Glutamatergic neuron (in vitro differentiated cells): Measurements from ENCODE around the gene PIMREG. TPM values are rescaled to one million over a fixed set of nuclear protein-coding genes. Genes with fewer than 3 reads are reported as not detected.

Source experiments
- DNase-seq: peaks from one replicate; pipeline ENCODE4 v3.0.0; 2022
- H3K27ac Mint-ChIP-seq: one replicate; pipeline ENCODE4 v1.8.0; 2020; ENCODE audit warnings: mild to moderate bottlenecking, mixed read lengths, inconsistent platforms; ENCODE audit not compliant: unreplicated experiment
- H3K27me3 Mint-ChIP-seq: one replicate; pipeline ENCODE4 v1.8.0; 2020; ENCODE audit warnings: mild to moderate bottlenecking, moderate library complexity, mixed read lengths, inconsistent platforms; ENCODE audit not compliant: unreplicated experiment
- H3K36me3 Mint-ChIP-seq: one replicate; pipeline ENCODE4 v1.8.0; 2020; ENCODE audit warnings: mild to moderate bottlenecking, mixed read lengths, inconsistent platforms; ENCODE audit not compliant: unreplicated experiment
- H3K4me1 Mint-ChIP-seq: one replicate; pipeline ENCODE4 v1.8.0; 2020; ENCODE audit warnings: mild to moderate bottlenecking, low read depth, mixed read lengths, inconsistent platforms; ENCODE audit not compliant: unreplicated experiment
- H3K4me3 Mint-ChIP-seq: one replicate; pipeline ENCODE4 v1.8.0; 2020; ENCODE audit warnings: mild to moderate bottlenecking, mixed read lengths, inconsistent platforms; ENCODE audit not compliant: unreplicated experiment
- H3K9me3 Mint-ChIP-seq: one replicate; pipeline ENCODE4 v1.8.0; 2020; ENCODE audit warnings: mild to moderate bottlenecking, moderate library complexity, mixed read lengths, inconsistent platforms; ENCODE audit not compliant: unreplicated experiment
- total RNA-seq: library from RNA; stranded (reverse); fragmentation: NEBNext Ultra II Directional; extraction: Animal tissue kit (Norgen Biotek cat#: 25700); gene quantifications from one replicate; pipeline ENCODE4 v1.2.1, GENCODE V29; 2021; ENCODE audit not compliant: unreplicated experiment
- TF ChIP-seq, protein P1 (sequence below): fragments of 200-600 bp; sonication (generic); IDR thresholded peaks from one replicate; pipeline ENCODE4 v1.5.0; 2021; ENCODE audit not compliant: partially characterized antibody, unreplicated experiment

The PIMREG gene
- total RNA-seq, 1 donor from 2014 or later, result 28.4 TPM

DNA sequence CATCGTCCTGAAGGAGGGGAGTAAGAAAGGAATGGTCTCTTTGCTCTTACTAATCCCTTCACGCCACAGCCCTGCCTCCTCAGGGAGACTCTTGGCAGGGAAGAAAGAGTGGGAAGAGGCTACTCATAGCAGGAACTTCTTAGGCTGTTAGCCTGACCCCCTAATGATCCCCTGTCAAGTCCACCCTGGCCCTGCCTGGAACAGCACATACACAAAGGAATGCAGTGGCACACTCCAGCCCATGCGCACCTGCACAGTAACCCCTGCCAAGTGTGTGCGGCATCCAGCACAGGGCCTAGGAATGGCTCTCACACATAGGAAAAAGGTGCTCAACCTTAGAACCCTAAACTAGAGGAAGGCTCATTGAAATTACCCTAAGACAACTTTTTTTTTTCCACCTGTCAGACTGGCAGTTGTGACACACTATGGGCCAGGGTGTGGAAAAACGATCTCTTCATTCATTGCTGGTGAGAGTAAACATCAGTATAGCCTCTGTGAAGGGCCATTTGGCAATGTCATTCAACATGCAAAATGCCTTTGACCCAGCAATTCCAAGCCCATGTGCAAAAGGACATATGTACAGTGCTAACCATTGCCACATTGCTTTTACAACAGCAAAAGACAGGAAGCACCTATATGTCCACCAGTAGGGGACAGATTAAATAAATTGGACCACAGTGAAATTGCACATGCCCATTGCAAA is 50.1 kb downstream of the PIMREG start:
- H3K27me3 Mint-ChIP-seq, result peaks cover 12% of the 10 kb centered on the region
- no peaks in the 10 kb centered on the region for H3K36me3 Mint-ChIP-seq
- no peak for DNase-seq
- H3K27ac Mint-ChIP-seq, result no peak overlapping the region
- H3K4me3 Mint-ChIP-seq, result no peak overlapping the region
- peaks cover 14% of the 10 kb centered on the region for H3K9me3 Mint-ChIP-seq
- peaks cover 20% of the 10 kb centered on the region for H3K4me1 Mint-ChIP-seq
- TF ChIP-seq, protein P1, sequence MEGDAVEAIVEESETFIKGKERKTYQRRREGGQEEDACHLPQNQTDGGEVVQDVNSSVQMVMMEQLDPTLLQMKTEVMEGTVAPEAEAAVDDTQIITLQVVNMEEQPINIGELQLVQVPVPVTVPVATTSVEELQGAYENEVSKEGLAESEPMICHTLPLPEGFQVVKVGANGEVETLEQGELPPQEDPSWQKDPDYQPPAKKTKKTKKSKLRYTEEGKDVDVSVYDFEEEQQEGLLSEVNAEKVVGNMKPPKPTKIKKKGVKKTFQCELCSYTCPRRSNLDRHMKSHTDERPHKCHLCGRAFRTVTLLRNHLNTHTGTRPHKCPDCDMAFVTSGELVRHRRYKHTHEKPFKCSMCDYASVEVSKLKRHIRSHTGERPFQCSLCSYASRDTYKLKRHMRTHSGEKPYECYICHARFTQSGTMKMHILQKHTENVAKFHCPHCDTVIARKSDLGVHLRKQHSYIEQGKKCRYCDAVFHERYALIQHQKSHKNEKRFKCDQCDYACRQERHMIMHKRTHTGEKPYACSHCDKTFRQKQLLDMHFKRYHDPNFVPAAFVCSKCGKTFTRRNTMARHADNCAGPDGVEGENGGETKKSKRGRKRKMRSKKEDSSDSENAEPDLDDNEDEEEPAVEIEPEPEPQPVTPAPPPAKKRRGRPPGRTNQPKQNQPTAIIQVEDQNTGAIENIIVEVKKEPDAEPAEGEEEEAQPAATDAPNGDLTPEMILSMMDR, result no peak

DNA sequence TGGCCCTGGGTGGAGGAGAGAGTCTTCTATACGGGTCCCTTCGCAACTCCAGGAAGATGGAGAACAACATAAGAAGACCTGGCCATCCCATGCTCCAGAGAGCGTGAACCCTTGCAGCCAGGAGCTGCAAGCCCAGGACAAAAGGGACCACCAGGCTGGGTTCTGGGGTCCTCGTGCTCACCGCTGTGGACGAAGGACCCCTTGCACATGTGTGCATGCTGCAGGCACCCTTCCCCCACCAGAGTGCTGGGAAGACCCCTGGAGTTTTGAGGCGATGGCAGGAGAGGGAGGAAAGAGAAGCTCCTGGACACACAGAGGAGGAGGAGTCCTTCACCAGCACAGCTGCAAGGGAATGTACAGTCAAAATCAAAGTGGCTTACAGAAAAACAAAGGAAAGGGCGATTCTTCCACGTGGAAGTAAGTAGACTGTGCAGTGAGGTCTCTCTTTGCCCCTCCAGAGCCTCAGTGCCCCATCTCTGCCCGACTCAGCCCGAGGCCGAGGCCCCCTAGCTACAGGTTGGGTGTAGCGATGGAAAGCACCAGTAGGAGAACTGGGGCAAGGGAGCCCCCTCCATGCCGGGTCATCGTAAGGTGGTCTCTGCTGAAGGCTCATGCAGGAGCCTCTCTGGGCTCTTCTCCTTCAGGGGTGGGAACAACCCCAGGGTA is 51.3 kb downstream of the PIMREG start:
- Mint-ChIP-seq H3K36me3 (no peaks in the 10 kb centered on the region), H3K9me3 (peaks cover 14% of the 10 kb centered on the region), H3K27me3 (peaks cover 12% of the 10 kb centered on the region), H3K27ac (no peak overlapping the region), H3K4me3 (no peak overlapping the region), H3K4me1 (peaks cover 20% of the 10 kb centered on the region)
- TF ChIP-seq, protein P1, result peak; percentile 10
- DNase-seq, result no peak

DNA sequence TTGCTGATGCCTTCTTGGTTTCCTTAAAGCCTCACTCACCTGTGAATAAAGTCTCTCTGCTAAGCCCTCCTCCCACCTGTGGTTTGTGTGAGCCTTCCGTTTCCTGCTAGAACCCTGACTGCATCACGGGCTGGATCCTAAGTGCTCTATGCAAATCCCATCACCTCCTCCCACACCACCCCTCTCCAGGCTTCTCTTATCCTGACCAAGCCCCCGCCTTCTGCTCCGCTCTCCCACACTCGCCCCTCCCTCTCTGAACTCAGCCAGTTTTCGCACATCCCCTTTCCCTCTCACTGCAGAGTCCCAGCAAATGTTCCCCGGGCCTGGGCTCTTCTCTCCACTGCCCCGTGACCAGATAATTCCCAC is 51.8 kb downstream of the PIMREG start:
- TF ChIP-seq, protein P1, result no peak
- Mint-ChIP-seq H3K4me1 (peaks cover 20% of the 10 kb centered on the region), H3K4me3 (peak overlapping the region; percentile 71), H3K36me3 (no peaks in the 10 kb centered on the region), H3K27ac (peak overlapping the region; percentile 45), H3K27me3 (peaks cover 12% of the 10 kb centered on the region), H3K9me3 (peaks cover 14% of the 10 kb centered on the region)
- DNase-seq, result peak; percentile 51

DNA sequence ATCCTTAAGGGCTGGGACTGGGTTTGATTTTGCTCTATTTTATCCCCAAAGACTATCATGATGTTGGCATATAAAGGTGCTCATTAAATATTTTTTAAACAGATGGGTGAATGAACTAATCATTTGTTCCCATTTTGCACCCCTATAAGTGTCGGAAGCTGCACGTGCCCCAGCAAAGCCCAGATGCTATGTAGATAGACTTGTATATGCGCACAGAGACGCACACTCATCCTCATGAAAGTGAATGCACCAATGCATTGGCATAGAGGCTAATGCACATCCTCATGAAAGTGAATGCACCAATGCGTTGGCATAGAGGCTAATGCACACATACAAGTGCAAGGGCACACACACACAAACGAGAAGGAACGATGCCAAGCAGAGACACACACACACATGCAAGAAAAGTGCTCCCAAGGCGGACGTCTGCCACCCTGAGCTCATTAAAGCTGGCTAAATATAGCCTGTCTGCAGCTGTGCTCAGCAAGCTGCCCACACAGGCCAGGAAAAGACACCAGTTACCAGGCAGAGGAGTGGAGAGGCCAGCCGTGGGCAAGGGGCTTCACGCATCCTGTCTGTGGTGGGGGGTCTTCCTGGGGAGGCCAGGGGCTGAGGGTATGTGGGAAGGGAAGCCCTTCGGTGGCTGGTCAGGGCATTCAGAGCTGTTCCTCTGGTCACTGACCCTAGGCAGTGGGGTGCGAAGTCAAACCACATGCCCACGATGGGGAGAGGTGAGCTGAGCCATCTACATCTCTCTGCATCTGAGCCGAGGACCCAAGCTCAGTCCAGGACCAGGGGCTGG is 52.6 kb downstream of the PIMREG start:
- Mint-ChIP-seq H3K9me3 (peaks cover 17% of the 10 kb centered on the region), H3K36me3 (no peaks in the 10 kb centered on the region), H3K27ac (peak overlapping the region; percentile 45), H3K4me1 (peaks cover 20% of the 10 kb centered on the region), H3K4me3 (peak overlapping the region; percentile 71), H3K27me3 (peaks cover 12% of the 10 kb centered on the region)
- DNase-seq, result peak; percentile 55
- TF ChIP-seq, protein P1, result no peak
